ENCODE measurements around the gene KRT1. TPM values are rescaled to one million over a fixed set of nuclear protein-coding genes. Genes with fewer than 3 reads are reported as not detected.

KRT1 gene
- polyA plus RNA-seq, 1 of the 3 experiments (the other 2 are of a cell fraction): not detected

DNA sequence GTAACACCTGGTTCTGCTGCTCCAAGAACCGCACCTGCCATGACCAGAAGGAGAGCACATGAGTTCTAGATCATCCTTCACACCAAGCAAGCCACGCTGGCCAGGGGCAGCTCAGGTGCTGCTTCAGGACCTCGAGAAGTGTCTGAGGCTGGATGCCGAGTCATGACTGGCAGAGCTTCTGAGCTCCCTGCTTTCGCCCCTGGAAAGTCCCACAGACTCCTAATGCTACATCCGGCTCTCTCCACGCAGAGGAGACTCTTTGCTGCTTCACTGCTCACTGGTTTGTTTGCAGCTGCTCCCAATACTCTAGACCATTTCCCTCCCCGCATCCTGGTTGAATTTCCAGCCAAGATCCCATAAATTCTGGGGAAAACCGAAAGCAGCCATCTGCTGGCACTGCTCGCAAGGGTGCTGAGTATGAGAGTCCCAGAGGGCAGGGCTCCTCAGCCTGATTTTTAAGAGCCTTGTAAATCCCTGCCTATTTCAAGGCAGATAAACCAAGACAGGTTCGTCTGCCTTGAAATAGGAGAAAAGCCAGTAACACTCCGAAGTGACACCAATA lies 29.6 kb downstream of the KRT1 start (continued):
- TF ChIP-seq, protein P1, sequence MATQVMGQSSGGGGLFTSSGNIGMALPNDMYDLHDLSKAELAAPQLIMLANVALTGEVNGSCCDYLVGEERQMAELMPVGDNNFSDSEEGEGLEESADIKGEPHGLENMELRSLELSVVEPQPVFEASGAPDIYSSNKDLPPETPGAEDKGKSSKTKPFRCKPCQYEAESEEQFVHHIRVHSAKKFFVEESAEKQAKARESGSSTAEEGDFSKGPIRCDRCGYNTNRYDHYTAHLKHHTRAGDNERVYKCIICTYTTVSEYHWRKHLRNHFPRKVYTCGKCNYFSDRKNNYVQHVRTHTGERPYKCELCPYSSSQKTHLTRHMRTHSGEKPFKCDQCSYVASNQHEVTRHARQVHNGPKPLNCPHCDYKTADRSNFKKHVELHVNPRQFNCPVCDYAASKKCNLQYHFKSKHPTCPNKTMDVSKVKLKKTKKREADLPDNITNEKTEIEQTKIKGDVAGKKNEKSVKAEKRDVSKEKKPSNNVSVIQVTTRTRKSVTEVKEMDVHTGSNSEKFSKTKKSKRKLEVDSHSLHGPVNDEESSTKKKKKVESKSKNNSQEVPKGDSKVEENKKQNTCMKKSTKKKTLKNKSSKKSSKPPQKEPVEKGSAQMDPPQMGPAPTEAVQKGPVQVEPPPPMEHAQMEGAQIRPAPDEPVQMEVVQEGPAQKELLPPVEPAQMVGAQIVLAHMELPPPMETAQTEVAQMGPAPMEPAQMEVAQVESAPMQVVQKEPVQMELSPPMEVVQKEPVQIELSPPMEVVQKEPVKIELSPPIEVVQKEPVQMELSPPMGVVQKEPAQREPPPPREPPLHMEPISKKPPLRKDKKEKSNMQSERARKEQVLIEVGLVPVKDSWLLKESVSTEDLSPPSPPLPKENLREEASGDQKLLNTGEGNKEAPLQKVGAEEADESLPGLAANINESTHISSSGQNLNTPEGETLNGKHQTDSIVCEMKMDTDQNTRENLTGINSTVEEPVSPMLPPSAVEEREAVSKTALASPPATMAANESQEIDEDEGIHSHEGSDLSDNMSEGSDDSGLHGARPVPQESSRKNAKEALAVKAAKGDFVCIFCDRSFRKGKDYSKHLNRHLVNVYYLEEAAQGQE (IDR thresholded peaks at IDR 0.05; ENCODE audit: low read depth, low read length): no peak

DNA sequence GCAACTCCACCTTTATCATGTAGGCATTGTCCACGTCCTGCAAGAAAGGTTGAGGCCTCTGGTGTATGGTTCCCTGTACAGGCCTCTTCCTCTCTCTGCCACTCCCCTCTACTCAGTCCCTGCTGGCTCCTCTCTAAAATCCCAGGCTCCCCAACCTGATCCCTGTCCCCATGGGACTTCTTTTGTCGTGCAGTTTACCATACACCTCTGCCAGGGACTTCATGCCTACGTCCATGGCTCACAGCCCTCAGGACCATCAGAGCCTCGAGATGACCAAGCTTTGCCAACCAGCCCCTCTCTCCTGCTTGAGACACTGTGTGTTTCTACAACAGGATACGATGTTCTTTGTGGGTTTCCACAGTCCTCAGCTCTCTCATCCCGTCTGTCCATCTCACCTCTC lies 31.1 kb downstream of the KRT1 start:
- 5% methylated on average over 6 of the region's 6 CpGs for WGBS (ENCODE audit: low lambda C conversion rate)
- Histone ChIP-seq H3F3A (replicated peaks; ENCODE audit: insufficient read depth) (no peaks in the 10 kb centered on the region), H3K9ac (no peak overlapping the region), H3K4me1 (ENCODE audit: control insufficient read depth in 1 of 2, insufficient read depth in 2 of 2, low read depth in 1 of 2, low read length in 1 of 2) (no peaks in the 10 kb centered on the region), H3K4me2 (no peak overlapping the region), H3K27me3 (ENCODE audit: insufficient read depth) (peaks cover 48% of the 10 kb centered on the region), H3K27ac (ENCODE audit: low read depth in 2 of 2, low read length in 1 of 2) (no peak overlapping the region), H3K4me3 (ENCODE audit: low read depth in 2 of 2, low read length in 1 of 2) (no peak overlapping the region), H3K9me3 (no peaks in the 10 kb centered on the region), H2AFZ (ENCODE audit: low read depth) (no peak overlapping the region), H3K36me3 (replicated peaks in 1 of 2; ENCODE audit: control insufficient read depth in 1 of 2, insufficient read depth in 2 of 2, low read length in 1 of 2) (no peaks in the 10 kb centered on the region), H3K79me2 (ENCODE audit: insufficient read depth) (no peaks in the 10 kb centered on the region), H4K20me1 (ENCODE audit: insufficient read depth) (no peaks in the 10 kb centered on the region), H3K9me2 (no peaks in the 10 kb centered on the region)
- ChIA-PET POLR2A (no interaction called here), CTCF (no interaction called here)
- no peak for DNase-seq
- TF ChIP-seq, protein P2, sequence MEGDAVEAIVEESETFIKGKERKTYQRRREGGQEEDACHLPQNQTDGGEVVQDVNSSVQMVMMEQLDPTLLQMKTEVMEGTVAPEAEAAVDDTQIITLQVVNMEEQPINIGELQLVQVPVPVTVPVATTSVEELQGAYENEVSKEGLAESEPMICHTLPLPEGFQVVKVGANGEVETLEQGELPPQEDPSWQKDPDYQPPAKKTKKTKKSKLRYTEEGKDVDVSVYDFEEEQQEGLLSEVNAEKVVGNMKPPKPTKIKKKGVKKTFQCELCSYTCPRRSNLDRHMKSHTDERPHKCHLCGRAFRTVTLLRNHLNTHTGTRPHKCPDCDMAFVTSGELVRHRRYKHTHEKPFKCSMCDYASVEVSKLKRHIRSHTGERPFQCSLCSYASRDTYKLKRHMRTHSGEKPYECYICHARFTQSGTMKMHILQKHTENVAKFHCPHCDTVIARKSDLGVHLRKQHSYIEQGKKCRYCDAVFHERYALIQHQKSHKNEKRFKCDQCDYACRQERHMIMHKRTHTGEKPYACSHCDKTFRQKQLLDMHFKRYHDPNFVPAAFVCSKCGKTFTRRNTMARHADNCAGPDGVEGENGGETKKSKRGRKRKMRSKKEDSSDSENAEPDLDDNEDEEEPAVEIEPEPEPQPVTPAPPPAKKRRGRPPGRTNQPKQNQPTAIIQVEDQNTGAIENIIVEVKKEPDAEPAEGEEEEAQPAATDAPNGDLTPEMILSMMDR (IDR thresholded peaks at IDR 0.05): no peak
- TF ChIP-seq GATA2 (CRISPR knock-in tag; IDR thresholded peaks at IDR 0.05): no peak
- TF ChIP-seq RAD21 (IDR thresholded peaks at IDR 0.05; ENCODE audit: low read length): no peak
- TF ChIP-seq POLR2AphosphoS5 (IDR thresholded peaks at IDR 0.05; ENCODE audit: low read depth, low read length): no peak

DNA sequence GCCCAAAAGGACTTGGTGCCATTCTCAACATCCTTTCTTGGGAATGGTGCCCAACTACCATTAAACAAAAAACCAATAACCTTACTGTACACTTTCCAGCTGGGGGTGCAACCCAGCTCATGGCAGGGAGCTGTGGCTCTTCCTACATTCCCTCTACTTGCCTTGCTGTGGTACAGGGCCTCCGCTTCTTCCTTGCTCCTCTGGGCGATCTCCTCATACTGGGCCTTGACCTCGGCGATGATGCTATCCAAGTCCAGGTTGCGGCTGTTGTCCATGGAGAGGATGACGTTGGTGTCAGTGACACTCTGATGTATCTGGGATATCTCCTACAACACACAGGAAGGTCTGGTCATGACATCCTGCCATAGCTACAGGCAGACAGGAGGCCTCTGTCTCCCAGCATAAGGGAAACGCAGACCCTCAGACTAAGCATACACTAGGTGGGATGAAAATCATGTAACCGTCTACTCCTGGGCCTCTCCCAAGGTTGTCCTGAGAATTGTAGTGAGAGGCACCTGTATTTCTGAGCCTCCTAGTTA lies 32.1 kb downstream of the KRT1 start:
- ChIA-PET CTCF (no interaction called here), POLR2A (no interaction called here)
- 44% methylated on average over 7 of the region's 8 CpGs for WGBS (ENCODE audit: low lambda C conversion rate)
- no peak overlapping the region for H3K4me2 ChIP-seq
- H3K4me1 ChIP-seq (ENCODE audit: control insufficient read depth in 1 of 2, insufficient read depth in 2 of 2, low read depth in 1 of 2, low read length in 1 of 2): no peaks in the 10 kb centered on the region
- H3K9me2 ChIP-seq: no peaks in the 10 kb centered on the region
- H3F3A ChIP-seq (replicated peaks; ENCODE audit: insufficient read depth): no peaks in the 10 kb centered on the region
- no peak overlapping the region for H3K27ac ChIP-seq (ENCODE audit: low read depth in 2 of 2, low read length in 1 of 2)
- H2AFZ ChIP-seq (ENCODE audit: low read depth): no peak overlapping the region
- H4K20me1 ChIP-seq (ENCODE audit: insufficient read depth): no peaks in the 10 kb centered on the region
- H3K9ac ChIP-seq: no peak overlapping the region
- DNase-seq: no peak
- H3K4me3 ChIP-seq (ENCODE audit: low read depth in 2 of 2, low read length in 1 of 2): no peak overlapping the region
- no peaks in the 10 kb centered on the region for H3K79me2 ChIP-seq (ENCODE audit: insufficient read depth)
- peaks cover 57% of the 10 kb centered on the region for H3K27me3 ChIP-seq (ENCODE audit: insufficient read depth)
- no peaks in the 10 kb centered on the region for H3K36me3 ChIP-seq (replicated peaks in 1 of 2; ENCODE audit: control insufficient read depth in 1 of 2, insufficient read depth in 2 of 2, low read length in 1 of 2)
- H3K9me3 ChIP-seq: no peaks in the 10 kb centered on the region
- no peak for TF ChIP-seq NRF1 (IDR thresholded peaks at IDR 0.05; ENCODE audit: low read depth, low read length)
- no peak for TF ChIP-seq NFIC (IDR thresholded peaks at IDR 0.05; ENCODE audit: borderline replicate concordance)
- TF ChIP-seq MXI1 (IDR thresholded peaks at IDR 0.05; ENCODE audit: low read depth, low read length): no peak
- no peak for TF ChIP-seq POLR2AphosphoS5 (IDR thresholded peaks at IDR 0.05; ENCODE audit: low read depth, low read length)
- TF ChIP-seq, protein P3, sequence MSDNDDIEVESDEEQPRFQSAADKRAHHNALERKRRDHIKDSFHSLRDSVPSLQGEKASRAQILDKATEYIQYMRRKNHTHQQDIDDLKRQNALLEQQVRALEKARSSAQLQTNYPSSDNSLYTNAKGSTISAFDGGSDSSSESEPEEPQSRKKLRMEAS (IDR thresholded peaks at IDR 0.05; ENCODE audit: low read depth): no peak
- TF ChIP-seq GABPA (IDR thresholded peaks at IDR 0.05; ENCODE audit: low read depth): no peak
- TF ChIP-seq, protein P4, sequence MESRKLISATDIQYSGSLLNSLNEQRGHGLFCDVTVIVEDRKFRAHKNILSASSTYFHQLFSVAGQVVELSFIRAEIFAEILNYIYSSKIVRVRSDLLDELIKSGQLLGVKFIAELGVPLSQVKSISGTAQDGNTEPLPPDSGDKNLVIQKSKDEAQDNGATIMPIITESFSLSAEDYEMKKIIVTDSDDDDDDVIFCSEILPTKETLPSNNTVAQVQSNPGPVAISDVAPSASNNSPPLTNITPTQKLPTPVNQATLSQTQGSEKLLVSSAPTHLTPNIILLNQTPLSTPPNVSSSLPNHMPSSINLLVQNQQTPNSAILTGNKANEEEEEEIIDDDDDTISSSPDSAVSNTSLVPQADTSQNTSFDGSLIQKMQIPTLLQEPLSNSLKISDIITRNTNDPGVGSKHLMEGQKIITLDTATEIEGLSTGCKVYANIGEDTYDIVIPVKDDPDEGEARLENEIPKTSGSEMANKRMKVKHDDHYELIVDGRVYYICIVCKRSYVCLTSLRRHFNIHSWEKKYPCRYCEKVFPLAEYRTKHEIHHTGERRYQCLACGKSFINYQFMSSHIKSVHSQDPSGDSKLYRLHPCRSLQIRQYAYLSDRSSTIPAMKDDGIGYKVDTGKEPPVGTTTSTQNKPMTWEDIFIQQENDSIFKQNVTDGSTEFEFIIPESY (IDR thresholded peaks at IDR 0.05; ENCODE audit: borderline replicate concordance, low read depth): no peak
- TF ChIP-seq RFX5 (IDR thresholded peaks at IDR 0.05; ENCODE audit: low read length): no peak
- TF ChIP-seq, protein P1 (IDR thresholded peaks at IDR 0.05; ENCODE audit: low read depth, low read length): no peak
- TF ChIP-seq FOXJ3 (CRISPR knock-in tag; IDR thresholded peaks at IDR 0.05): no peak
